ENCODE results near the gene NECTIN2.
"Not testable (repeated sequence)": the region's sequence is repeated elsewhere in the genome, so short reads cannot be mapped to it uniquely, and the experiment has no call there.

NECTIN2 gene

GRCh38 chr19:44887648-44888047, 41.6 kb downstream of the NECTIN2 start:
- H3K4me3 ChIP-seq (ENCODE audit: low read depth, low read length), result no peak overlapping the region
- no peak for DNase-seq (ENCODE audit: low read depth)
- TF ChIP-seq CTCF (IDR thresholded peaks at IDR 0.05; ENCODE audit: insufficient read depth, low read depth, low read length, missing control alignments), result no peak

GRCh38 chr19:44888335-44888734, 42.2 kb downstream of the NECTIN2 start:
- H3K4me3 ChIP-seq (ENCODE audit: low read depth, low read length); DNase-seq (ENCODE audit: low read depth): not testable (repeated sequence)

- peak; percentile 21 for DNase-seq (ENCODE audit: low read depth)
- H3K4me3 ChIP-seq (ENCODE audit: low read depth, low read length), result peak overlapping the region; percentile 65
- TF ChIP-seq CTCF (IDR thresholded peaks at IDR 0.05; ENCODE audit: insufficient read depth, low read depth, low read length, missing control alignments), result no peak
Measured at GRCh38 chr19:44889830-44890365, 43.8 kb downstream of the NECTIN2 start.

GRCh38 chr19:44890366-44891015, 44.4 kb downstream of the NECTIN2 start:
- peak overlapping the region; percentile 65 for H3K4me3 ChIP-seq (ENCODE audit: low read depth, low read length)
- DNase-seq (ENCODE audit: low read depth), result no peak
- no peak for TF ChIP-seq CTCF (IDR thresholded peaks at IDR 0.05; ENCODE audit: insufficient read depth, low read depth, low read length, missing control alignments)

GRCh38 chr19:44891016-44891882, 45.2 kb downstream of the NECTIN2 start, which contains the start of gene TOMM40:
Gene TOMM40 (plus strand): TSS chr19:44891254. CDS start chr19:44891416, 162 bp downstream.
- no peak for TF ChIP-seq CTCF (IDR thresholded peaks at IDR 0.05; ENCODE audit: insufficient read depth, low read depth, low read length, missing control alignments)
- DNase-seq (ENCODE audit: low read depth), result peak; percentile 100

GRCh38 chr19:44892932-44893331, 46.8 kb downstream of the NECTIN2 start:
- no peak for DNase-seq (ENCODE audit: low read depth)
- H3K4me3 ChIP-seq (ENCODE audit: low read depth, low read length), result no peak overlapping the region
- no peak for TF ChIP-seq CTCF (IDR thresholded peaks at IDR 0.05; ENCODE audit: insufficient read depth, low read depth, low read length, missing control alignments)

More at GRCh38 chr19:44891016-44891882, 45.2 kb downstream of the NECTIN2 start, which contains the start of gene TOMM40:
- H3K4me3 ChIP-seq (ENCODE audit: low read depth, low read length), result peak within 1 kb of the TSS; percentile 86
